Measurements from ENCODE around the gene LRRC8B. TPM values are rescaled to one million over a fixed set of nuclear protein-coding genes. Genes with fewer than 3 reads are reported as not detected.

LRRC8B gene
- total and polyA plus RNA-seq, 2 of the 8 experiments (the other 6 are each of a cell fraction or from before 2014, with no cell fraction given): 18.4 to 29.2 TPM

GRCh38 chr1:89525169-89525855 is 683 bp downstream of the LRRC8B start (continued):
- no peak for TF ChIP-seq RNF2 (IDR thresholded peaks at IDR 0.05; ENCODE audit: borderline replicate concordance, low read depth, low read length, missing control alignments, poor library complexity, severe bottlenecking)
- no peak for TF ChIP-seq TCF12 (IDR thresholded peaks at IDR 0.05; ENCODE audit: low read depth, low read length)
- no peak; the same call in none of the 2 replicates for TF ChIP-seq CHD2 (IDR thresholded peaks at IDR 0.05; ENCODE audit: low read length)
- no peak for TF ChIP-seq SP1 (IDR thresholded peaks at IDR 0.05; ENCODE audit: low read depth, low read length)
- no peak for TF ChIP-seq CTBP2 (IDR thresholded peaks at IDR 0.05; ENCODE audit: borderline replicate concordance, insufficient read depth, insufficient read length, low read length)
- no peak for TF ChIP-seq HDAC6 (IDR thresholded peaks at IDR 0.05; ENCODE audit: low read depth, low read length)
- TF ChIP-seq EZH2 (IDR thresholded peaks at IDR 0.05; ENCODE audit: low read depth, low read length, severe bottlenecking): no peak
- TF ChIP-seq CHD1 (IDR thresholded peaks at IDR 0.05; ENCODE audit: low read depth, low read length): no peak
- TF ChIP-seq, protein P1, sequence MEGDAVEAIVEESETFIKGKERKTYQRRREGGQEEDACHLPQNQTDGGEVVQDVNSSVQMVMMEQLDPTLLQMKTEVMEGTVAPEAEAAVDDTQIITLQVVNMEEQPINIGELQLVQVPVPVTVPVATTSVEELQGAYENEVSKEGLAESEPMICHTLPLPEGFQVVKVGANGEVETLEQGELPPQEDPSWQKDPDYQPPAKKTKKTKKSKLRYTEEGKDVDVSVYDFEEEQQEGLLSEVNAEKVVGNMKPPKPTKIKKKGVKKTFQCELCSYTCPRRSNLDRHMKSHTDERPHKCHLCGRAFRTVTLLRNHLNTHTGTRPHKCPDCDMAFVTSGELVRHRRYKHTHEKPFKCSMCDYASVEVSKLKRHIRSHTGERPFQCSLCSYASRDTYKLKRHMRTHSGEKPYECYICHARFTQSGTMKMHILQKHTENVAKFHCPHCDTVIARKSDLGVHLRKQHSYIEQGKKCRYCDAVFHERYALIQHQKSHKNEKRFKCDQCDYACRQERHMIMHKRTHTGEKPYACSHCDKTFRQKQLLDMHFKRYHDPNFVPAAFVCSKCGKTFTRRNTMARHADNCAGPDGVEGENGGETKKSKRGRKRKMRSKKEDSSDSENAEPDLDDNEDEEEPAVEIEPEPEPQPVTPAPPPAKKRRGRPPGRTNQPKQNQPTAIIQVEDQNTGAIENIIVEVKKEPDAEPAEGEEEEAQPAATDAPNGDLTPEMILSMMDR (IDR thresholded peaks at IDR 0.05; ENCODE audit: control extremely low read depth in 1 of 3, insufficient read depth in 1 of 3, low read depth in 1 of 3, low read length in 3 of 3): no peak

Data from H1 (cell line).